ENCODE results near the gene ETNK2. TPM values are rescaled to one million over a fixed set of nuclear protein-coding genes. Genes with fewer than 3 reads are reported as not detected.

Gene ETNK2
- total and polyA plus RNA-seq, 2 experiments from 2014 or later: 51.1 to 71.9 TPM

GRCh38 chr1:204146965-204147364 is 4.9 kb downstream of the ETNK2 start:
- Histone ChIP-seq H3K79me2 (no peaks in the 10 kb centered on the region), H3K4me2 (no peak overlapping the region), H3K36me3 (replicated peaks; ENCODE audit: insufficient read depth, low read depth) (no peaks in the 10 kb centered on the region), H3K27me3 (no peaks in the 10 kb centered on the region), H3K4me3 (no peak overlapping the region), H2AFZ (no peak overlapping the region), H4K20me1 (ENCODE audit: insufficient read depth, poor library complexity, severe bottlenecking) (no peaks in the 10 kb centered on the region), H3K9me3 (ENCODE audit: low read depth) (no peaks in the 10 kb centered on the region), H3K9me2 (replicated peaks; ENCODE audit: insufficient read depth) (no peaks in the 10 kb centered on the region), H3K27ac (no peak overlapping the region), H3K4me1 (ENCODE audit: insufficient read depth) (peaks cover 5% of the 10 kb centered on the region)
- WGBS (ENCODE audit: low lambda C conversion rate, missing lambda C conversion rate): 90% methylated on average over 6 of the region's 7 CpGs
- DNase-seq (ENCODE audit: low spot score): no peak
- TF ChIP-seq EZH2 (IDR thresholded peaks at IDR 0.05; ENCODE audit: borderline replicate concordance) (no peak), EZH2phosphoT487 (IDR thresholded peaks at IDR 0.05; ENCODE audit: low read depth, severe bottlenecking, unreplicated experiment) (no peak)
- TF ChIP-seq, protein P1, sequence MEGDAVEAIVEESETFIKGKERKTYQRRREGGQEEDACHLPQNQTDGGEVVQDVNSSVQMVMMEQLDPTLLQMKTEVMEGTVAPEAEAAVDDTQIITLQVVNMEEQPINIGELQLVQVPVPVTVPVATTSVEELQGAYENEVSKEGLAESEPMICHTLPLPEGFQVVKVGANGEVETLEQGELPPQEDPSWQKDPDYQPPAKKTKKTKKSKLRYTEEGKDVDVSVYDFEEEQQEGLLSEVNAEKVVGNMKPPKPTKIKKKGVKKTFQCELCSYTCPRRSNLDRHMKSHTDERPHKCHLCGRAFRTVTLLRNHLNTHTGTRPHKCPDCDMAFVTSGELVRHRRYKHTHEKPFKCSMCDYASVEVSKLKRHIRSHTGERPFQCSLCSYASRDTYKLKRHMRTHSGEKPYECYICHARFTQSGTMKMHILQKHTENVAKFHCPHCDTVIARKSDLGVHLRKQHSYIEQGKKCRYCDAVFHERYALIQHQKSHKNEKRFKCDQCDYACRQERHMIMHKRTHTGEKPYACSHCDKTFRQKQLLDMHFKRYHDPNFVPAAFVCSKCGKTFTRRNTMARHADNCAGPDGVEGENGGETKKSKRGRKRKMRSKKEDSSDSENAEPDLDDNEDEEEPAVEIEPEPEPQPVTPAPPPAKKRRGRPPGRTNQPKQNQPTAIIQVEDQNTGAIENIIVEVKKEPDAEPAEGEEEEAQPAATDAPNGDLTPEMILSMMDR (IDR thresholded peaks at IDR 0.05; ENCODE audit: poor library complexity): no peak

DNA sequence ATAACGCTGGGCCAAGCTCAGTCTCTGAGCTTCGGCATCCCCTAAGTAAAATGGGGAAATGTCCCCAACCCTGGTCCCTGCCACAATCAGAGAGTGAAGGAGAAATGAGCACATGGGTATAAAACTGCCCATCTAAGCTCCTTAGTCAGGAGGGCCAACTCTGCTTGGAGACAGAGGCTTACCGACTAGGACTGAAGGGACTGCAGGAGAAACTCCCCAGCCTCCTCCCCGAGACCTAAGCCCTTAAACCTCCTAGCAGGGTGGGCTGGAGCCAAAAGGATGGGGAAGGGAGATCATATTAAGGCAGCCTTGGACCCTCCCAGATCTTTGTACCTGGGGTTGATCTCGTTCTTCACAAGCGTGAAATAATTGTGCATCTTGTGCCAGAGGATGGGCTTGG is 5.5 kb downstream of the ETNK2 start:
- Histone ChIP-seq H3K27ac (no peak overlapping the region), H3K27me3 (no peaks in the 10 kb centered on the region), H3K4me3 (no peak overlapping the region), H3K4me1 (ENCODE audit: insufficient read depth) (peaks cover 5% of the 10 kb centered on the region), H3K9me3 (ENCODE audit: low read depth) (no peaks in the 10 kb centered on the region), H3K9me2 (replicated peaks; ENCODE audit: insufficient read depth) (no peaks in the 10 kb centered on the region), H2AFZ (no peak overlapping the region), H3K4me2 (no peak overlapping the region), H3K79me2 (no peaks in the 10 kb centered on the region), H3K36me3 (replicated peaks; ENCODE audit: insufficient read depth, low read depth) (no peaks in the 10 kb centered on the region), H4K20me1 (ENCODE audit: insufficient read depth, poor library complexity, severe bottlenecking) (no peaks in the 10 kb centered on the region)
- no peak for DNase-seq (ENCODE audit: low spot score)
- 91% methylated on average over 6 of the region's 6 CpGs for WGBS (ENCODE audit: low lambda C conversion rate, missing lambda C conversion rate)
- TF ChIP-seq EZH2 (IDR thresholded peaks at IDR 0.05; ENCODE audit: borderline replicate concordance) (no peak), EZH2phosphoT487 (IDR thresholded peaks at IDR 0.05; ENCODE audit: low read depth, severe bottlenecking, unreplicated experiment) (no peak)
- TF ChIP-seq, protein P1 (IDR thresholded peaks at IDR 0.05; ENCODE audit: poor library complexity): no peak

DNA sequence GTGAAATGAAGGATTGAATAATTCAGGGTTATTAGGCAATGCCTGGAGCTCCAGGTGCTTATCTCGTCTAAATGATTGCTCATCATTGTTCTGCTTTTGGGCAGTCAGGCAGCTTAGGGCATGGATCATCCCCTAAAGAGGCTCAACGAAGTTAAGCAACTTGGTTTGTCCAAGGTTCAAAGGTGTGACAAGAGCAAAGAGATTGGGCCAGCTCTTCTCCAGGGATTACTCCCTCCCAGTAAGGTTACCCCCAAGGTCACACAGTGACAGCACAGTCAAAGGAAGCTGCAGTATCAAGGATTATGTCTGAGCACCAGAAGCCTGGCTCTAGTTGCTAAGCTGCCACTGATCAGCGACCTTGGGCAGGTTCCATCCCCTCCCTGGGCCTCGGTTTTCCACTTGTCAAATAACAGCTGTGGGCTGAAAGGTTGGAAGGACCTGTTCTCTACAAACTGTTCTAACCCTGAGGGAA is 6.8 kb downstream of the ETNK2 start:
- 64% methylated on average over 4 of the region's 4 CpGs for whole genome bisulfite sequencing (ENCODE audit: low lambda C conversion rate, missing lambda C conversion rate)
- TF ChIP-seq, protein P1 (IDR thresholded peaks at IDR 0.05; ENCODE audit: poor library complexity): no peak
- no peak for TF ChIP-seq EZH2phosphoT487 (IDR thresholded peaks at IDR 0.05; ENCODE audit: low read depth, severe bottlenecking, unreplicated experiment)
- TF ChIP-seq EZH2 (IDR thresholded peaks at IDR 0.05; ENCODE audit: borderline replicate concordance): no peak
- H3K4me2 ChIP-seq: no peak overlapping the region

More for the DNA sequence above, 6.8 kb downstream of the ETNK2 start:
- Histone ChIP-seq H4K20me1 (ENCODE audit: insufficient read depth, poor library complexity, severe bottlenecking) (no peaks in the 10 kb centered on the region), H3K9me2 (replicated peaks; ENCODE audit: insufficient read depth) (no peaks in the 10 kb centered on the region), H3K4me1 (ENCODE audit: insufficient read depth) (no peaks in the 10 kb centered on the region), H3K79me2 (no peaks in the 10 kb centered on the region), H3K4me3 (no peak overlapping the region), H3K36me3 (replicated peaks; ENCODE audit: insufficient read depth, low read depth) (no peaks in the 10 kb centered on the region), H3K9me3 (ENCODE audit: low read depth) (no peaks in the 10 kb centered on the region), H3K27me3 (no peaks in the 10 kb centered on the region), H3K27ac (no peak overlapping the region), H2AFZ (no peak overlapping the region)
- no peak for DNase-seq (ENCODE audit: low spot score)
